NK-92 (cell line): ENCODE data around the gene NALCN.
"Not testable (repeated sequence)": the region's sequence is repeated elsewhere in the genome, so short reads cannot be mapped to it uniquely, and the experiment has no call there.

ENCODE experiments used
- DNase-seq: peaks from one replicate; lab custom pipeline; 2025; ENCODE audit not compliant: unreplicated experiment; lab: John Stamatoyannopoulos, UW

Gene NALCN

DNA sequence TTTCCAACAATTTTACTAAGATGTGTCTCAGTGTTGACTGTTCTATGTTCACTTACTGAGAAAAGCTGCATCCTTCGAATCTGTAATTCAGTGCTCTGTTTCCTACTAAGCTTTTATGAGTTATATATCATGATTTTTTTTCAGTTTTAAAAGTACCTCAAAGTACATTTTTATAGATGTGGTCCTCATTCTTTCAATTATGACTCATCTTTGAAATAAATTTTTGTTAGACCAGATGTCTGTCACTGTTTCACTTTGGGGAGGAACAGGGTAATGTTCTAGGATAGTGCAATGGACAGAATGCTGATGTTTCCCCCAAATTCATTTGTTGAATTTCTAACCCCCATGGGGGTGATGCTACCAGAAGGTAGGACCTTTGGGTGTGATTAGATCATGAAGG lies 74.8 kb downstream of the NALCN start:
- no peak for DNase-seq

DNA sequence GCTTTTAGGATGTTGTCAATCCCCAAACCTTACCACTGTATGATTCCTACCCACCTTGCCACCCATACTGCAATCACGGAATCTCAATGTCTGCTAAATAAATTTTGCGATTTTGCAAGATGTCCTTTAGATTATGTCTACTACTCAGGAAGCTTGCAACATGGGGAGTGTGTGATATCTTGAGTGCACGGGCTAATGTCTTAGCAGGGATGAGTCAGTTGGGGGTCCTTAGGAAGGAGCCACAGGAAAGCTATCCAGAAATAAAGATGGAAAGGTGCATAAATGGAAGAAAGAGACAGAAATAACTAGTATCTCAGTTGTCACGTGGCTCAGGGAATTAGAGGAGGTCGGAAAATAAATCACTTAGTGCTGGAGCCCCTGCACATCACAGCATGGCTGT lies 77.1 kb downstream of the NALCN start:
- no peak for DNase-seq

DNA sequence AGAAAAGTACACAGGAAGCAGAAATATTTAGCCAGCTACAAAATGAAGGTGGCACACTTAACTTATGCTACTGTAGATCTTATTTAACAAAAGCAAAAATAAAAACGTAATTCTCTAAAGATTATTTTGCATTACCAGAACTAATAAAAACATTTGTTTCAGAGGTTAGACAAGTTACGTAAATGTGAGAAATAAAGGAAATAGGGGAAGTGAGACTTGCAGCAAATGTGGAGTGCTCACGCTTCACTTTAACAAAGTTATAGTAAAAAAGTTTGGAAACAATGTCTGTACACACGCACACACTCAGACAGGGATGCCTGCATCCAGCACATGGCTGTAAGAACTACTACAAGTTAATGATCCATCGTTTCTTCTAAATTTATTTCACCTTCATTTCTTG lies 83.7 kb downstream of the NALCN start:
- no peak for DNase-seq

DNA sequence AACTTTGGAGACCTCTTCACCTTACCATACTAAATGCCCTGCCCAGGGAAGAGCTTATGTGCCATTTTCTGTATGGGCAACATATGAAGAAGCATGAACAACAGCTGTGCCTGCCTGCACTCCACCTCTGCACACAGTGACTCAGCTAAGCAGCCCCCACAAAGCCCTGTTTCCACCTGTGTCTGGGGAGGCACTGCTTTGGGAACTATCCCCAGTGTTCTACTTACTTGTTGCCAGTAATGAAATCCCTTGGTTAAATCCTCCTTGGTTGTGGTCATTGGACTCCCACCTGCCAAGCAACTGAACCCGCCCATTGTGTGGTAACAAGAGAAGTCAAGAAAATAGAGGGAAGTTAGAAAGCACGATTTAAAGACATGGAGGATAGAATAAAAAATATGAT lies 84.6 kb downstream of the NALCN start:
- DNase-seq: no peak

GRCh38 chr13:101327871-101328270 lies 88.4 kb downstream of the NALCN start:
- DNase-seq: no peak

DNA sequence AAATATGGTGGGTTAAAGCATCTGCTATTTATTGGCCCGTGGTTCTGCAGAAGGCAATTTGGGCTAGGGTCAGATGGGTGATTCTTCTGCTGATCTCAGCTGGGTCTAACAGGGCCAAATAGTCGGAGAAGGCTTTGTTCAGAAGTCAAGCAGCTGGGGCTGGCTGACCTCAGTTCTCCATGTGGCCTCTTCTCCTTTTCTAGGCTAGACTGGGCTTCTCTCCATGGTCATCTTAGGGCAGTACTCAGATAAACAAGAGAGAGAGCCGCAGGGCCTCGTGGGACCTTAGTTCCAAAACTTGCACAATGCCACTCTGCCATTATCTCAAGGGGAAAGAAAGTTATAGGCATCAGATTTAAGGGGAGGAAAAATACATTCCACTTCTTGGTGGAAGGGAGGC lies 89.6 kb downstream of the NALCN start:
- DNase-seq: no peak

GRCh38 chr13:101325423-101325822 lies 90.9 kb downstream of the NALCN start:
- no peak for DNase-seq

GRCh38 chr13:101323601-101324000 lies 92.7 kb downstream of the NALCN start:
- DNase-seq: no peak

GRCh38 chr13:101317986-101318523 lies 98.3 kb downstream of the NALCN start:
- DNase-seq: no peak

GRCh38 chr13:101313479-101313878 lies 102.8 kb downstream of the NALCN start:
- DNase-seq: not testable (repeated sequence)

GRCh38 chr13:101309014-101309619 lies 107.2 kb downstream of the NALCN start:
- DNase-seq: no peak

- no peak for DNase-seq
Measured at GRCh38 chr13:101308247-101309013, 107.9 kb downstream of the NALCN start.

DNA sequence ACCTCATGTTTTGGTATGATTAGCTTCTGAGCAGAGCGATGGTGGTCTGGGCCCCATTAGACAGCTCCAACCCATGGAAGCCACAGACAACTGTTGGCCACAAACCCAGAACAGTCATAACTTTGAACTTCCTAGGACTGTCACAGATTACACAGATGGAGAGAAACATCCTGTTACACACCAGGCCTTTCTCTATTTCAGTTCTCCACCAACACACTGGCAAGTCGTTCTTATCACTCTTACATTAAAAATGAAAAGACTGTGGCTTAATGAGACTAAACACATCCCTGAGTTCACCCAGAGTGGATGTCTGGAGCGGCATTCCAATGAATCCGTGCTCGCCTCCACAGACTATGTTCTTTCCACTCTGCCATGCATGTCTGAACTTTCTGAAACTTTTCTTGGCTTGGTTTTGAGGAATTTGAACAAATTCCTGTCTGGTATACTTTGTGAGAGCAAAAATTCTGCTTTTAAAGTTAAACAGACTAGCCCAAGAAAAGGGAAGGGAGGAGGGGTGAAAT lies 109.1 kb downstream of the NALCN start:
- DNase-seq: no peak

DNA sequence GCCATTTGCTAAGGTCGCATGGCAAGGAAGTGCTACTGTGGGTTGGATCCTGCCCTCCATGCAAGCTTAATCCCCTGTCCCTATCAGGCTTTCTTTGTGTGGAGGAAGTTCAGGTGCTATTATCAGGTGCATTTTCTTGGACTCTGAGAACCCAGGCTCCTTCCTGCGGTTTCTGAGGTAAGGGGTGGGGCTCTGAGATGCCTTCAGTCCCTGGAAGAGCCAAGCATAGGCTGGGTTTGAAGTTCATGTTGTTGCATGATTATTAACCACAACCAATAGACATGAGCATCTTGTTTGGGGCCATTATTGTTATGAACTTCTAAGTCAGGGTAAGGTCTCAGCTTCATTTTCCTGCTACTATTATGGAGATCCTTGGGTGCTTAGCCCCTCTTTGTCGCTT lies 109.5 kb downstream of the NALCN start:
- DNase-seq: no peak

DNA sequence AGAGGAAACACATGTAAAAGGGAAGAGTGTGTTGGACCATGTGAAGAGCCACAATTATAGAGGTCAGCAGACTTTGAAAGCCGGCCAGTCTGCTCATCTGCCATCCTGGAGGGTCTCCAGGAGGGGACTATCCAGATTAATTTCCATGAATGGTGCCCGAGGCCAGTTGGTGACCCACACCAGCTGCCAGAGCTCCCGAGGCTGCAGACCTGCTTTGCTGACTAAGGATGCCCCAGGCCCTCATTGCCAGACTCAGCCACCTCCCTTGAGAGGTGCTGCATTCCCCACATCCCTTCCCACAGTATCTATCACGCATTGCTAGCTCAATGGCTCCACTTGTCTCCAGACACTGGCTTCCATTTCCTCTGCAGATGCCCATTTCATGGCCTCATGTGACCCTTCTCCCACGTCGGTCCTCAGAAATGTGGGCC lies 110.3 kb downstream of the NALCN start:
- no peak for DNase-seq

DNA sequence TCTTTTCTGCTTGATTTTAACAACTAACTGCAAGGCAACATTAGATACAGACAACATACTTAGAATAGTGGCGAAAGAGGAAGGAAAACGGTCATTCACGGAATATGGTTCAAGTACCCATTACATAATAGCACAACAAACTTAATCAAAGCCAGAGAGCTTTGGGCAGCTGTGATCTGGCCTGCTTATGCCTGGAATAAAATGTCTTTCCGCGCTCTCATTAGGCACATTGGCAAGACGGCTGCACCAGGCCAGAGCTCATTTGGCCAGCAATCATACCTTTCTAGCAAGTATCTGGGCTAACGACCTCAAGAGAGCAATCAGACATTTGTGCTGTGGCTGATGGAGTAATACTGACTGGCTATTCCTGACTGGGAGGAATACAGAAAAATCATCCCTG lies 112.8 kb downstream of the NALCN start:
- no peak for DNase-seq

GRCh38 chr13:101301053-101301452 lies 115.3 kb downstream of the NALCN start:
- DNase-seq: no peak

GRCh38 chr13:101300531-101300930 lies 115.8 kb downstream of the NALCN start:
- DNase-seq: no peak

GRCh38 chr13:101298517-101298916 lies 117.8 kb downstream of the NALCN start:
- no peak for DNase-seq

DNA sequence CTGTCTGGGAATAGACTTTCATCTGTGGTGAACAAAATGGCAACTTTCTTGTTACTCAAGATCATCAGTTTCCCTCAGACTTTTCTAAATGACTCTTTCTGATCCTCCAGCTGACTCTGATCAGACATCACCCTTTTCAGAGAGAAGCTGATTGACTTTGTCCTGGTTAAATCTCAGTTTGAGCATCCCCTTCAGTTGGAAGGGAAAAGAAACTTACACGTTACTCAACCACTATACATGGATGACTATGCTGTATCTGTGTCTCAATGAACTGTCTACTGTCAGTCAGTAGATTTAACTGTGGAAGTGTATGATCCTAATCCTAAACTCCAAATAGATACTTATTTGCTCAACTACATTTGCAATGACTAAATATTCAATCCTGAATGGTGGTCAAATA lies 118.5 kb downstream of the NALCN start:
- DNase-seq: no peak

DNA sequence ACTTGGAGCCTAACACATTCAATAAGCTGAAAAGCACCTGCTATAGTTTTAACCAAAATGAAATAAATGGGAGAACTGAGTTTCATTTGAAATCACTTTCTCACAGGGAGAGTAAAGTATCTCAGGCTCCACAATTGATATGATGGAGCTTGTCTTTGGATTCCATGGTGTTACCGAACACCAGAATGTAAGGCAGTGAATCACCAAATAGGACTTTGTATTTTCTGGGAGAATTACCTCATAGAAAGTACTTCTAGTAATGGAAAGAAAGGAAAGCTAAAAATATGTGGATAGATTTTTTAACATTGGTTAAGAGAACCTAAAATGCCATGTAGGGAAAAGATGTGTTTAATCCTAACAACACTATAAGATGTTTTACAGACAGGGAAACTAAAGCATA lies 123.6 kb downstream of the NALCN start:
- no peak for DNase-seq
